HG02970 (cell line): ENCODE measurements around the gene PRDX1.
"Not testable (repeated sequence)": the region's sequence is repeated elsewhere in the genome, so short reads cannot be mapped to it uniquely, and the experiment has no call there.

Experiments used
- ATAC-seq: cut with Tn5 transposase; IDR thresholded peaks from one replicate; pipeline ENCODE4 v1.9.1; 2021; ENCODE audit warnings: mild to moderate bottlenecking, moderate library complexity, moderate number of reproducible peaks; ENCODE audit not compliant: unreplicated experiment, low FRiP score

Gene PRDX1

DNA sequence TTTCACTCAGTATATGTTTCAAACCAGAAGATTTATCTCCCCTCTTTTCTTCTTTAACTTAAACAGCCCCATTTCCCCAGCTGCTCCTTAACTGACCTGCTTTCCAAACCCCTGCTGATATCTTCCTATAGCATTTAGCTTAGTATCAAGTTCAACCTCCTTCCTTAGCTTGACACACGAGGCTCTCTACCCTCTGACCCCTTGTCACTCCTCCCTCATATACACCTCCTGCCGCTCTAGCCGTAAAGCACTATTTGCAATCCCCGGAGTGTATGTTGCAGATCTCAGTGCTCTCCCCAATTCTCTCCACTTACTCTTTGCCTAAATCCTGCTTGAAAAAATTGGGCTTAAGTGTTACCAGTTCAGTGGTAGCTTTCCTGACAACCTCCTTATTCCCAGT, 15.2 kb upstream of the PRDX1 start:
- ATAC-seq = no peak

DNA sequence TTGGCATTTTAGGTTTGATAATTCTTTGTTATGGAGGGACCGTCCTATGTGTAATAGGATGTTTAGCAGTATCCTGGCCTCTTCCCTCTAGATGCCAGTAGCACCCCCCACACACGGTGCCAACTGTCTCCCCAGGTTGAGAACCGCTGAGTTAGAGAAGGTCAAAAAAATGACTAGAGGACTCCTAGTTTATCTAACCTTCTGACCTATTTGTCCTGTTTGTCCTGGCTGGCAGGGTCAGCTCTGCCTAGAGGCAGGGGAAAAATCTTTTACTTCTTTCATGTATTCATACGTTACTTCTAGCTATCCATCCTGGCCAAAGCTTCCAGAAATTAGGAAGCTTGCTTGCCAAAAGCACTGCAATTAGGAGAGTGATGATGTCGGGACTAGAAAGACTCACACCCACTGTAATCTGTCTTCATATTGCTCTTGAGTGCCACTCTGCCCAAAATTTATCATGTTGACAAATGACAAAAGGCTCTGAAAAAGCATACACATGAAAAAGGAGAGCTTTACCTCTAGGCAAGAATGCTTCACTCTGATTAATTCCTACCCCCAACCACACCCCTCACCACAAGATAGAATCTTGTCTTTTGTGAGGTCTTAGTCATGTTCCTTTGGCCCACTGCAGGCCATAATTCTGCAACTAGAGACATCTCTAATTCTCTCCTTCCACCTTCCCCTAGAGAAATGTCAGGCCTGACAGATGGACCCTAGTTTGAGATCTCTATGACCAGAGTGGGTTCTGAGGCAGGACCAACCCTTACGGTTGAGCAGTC, 14.5 kb upstream of the PRDX1 start:
- no peak for ATAC-seq

DNA sequence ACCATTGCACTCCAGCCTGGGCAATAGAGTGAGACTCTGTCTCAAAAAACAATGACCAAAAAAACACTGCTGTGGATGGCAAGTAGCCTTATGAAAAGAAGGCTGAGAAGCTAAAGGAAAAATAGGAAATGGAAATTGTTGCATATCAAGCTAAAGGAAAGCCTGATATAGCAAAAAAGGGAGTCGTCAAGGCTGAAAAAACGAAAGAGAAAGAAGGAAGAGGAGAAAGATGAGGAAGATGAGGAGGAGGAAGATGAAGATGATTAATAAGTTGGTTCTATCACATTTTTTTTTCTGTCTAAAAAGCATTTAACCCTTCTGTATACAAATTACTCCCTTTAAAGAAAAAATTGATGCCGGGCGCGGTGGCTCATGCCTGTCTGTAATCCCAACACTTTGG, 10.2 kb upstream of the PRDX1 start:
- no peak for ATAC-seq

DNA sequence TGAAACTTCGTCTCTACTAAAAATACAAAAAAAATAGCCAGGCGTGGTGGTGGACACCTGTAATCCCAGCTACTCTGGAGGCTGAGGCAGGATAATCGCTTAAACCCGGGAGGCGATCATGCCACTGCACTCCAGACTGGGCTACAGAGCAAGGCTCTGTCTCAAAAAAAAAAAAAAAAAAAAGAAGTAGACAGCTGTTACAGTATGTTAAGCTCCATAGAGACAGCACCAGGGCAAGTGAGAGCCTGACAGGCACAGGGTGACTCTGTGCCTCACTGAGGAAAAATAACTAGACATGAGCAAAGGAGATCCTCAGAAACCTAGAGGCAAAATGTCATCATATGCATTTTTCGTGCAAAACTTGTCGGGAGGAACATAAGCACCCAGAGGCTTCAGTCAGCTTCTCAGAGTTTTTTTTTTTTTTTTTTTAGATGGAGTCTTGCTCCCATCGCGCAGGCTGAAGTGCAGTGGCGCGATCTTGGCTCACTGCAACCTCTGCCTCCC, 9.0 kb upstream of the PRDX1 start:
- ATAC-seq = no peak

DNA sequence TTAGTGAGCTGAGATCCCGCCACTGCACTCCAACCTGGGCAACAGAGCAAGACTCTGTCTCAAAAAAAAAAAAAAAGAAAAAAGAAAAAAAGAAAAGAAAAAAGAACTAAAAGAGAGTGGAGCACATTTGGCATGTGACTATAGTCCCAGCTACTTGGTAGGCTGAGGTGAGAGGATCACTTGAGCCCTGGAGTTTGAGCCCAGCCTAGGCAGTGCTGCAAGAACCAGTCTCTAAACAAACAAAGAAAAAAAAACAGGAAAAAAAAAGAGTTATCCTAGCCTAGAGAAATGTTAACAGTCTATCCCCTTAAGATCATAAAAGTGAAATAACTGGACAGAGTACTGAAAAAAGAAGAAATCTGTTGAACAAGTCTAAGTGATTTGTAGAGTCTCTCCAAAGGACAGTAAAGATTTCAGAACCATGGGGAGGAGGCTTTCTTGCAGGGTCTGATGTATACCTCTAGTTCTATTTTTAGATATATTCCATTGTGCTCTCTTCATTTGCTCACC, 4.5 kb upstream of the PRDX1 start:
- no peak for ATAC-seq

DNA sequence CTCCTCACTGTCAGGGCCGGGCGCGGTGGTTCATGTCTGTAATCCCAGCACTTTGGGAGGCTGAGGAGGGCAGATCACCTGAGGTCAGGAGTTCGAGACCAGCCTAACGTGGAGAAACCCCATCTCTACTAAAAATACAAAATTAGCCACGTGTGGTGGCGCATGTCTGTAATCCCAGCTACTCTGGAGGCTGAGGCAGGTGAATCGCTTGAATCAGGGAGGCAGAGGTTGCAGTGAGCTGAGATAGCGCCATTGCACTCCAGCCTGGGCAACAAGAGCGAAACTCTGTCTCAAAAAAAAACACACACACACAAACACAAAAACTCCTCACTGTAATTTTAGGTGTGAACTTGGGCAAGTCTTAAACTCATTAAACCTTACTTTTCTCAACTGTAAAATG, 2.3 kb upstream of the PRDX1 start:
- not testable (repeated sequence) for ATAC-seq

DNA sequence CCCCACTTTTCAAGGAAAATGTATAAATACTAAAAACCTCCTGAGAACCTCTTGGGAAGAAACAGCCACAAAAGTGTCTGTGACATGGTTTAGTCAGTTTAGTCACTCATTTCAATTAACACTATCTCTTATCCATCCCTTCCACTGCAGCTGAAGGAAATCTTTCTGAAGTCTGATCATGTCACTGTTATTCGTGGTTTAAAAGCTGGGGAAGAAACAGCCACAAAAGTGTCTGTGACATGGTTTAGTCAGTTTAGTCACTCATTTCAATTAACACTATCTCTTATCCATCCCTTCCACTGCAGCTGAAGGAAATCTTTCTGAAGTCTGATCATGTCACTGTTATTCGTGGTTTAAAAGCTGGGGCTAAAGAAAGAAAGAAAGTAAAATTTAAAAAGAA, 1.8 kb upstream of the PRDX1 start:
- ATAC-seq = not testable (repeated sequence)

DNA sequence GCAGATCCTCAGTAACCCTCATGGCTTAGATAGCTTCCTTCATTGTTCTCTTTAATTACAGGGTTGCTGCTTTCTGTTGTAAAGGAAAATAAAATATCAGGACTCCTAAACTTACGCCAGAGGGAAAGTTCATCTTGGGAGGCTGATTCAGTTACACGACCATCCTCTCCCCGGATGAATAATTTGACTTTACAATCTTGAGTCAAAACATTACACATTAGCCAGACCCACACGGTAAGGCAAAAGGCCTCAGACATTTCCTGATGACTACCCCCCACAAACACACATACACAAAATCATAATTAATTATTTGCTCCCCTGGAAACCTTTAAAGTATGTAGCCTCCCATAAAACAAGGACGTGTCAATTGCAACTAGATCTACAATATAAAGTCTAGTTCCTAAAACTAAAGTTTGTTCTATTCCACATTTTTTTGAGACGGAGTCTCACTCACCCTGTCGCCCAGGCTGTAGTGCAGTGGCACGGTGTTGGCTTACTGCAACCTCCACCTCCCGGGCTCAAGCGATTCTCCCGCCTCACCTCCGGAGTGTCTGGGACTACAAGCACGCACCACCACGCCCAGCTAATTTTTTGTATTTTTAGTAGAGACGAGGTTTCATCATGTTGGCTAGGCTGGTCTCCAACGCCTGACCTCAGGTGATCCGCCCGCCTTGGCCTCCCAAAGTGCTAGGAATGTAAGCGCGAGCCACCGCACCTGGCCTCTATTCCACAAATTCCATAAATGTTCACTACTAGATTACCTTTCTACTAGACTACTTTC, 830 bp upstream of the PRDX1 start:
- ATAC-seq = no peak

DNA sequence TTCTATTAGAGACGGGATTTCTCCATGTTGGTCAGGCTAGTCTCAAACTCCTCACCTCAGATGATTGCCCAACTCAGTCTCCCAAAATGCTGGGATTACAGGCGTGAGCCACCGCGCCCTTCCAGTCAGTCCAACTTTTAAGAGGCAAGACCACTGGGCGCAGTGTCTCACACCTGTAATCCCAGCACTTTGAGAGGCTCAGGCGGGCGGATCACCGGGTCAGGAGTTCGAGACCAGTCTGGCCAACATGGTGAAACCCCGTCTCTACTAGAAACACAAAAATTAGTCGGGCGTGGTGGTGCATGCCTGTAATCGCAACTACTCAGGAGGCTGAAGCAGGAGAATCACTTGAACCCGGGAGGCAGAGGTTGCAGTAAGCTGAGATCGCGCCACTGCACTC, 1.9 kb downstream of the PRDX1 start:
- ATAC-seq = not testable (repeated sequence)

DNA sequence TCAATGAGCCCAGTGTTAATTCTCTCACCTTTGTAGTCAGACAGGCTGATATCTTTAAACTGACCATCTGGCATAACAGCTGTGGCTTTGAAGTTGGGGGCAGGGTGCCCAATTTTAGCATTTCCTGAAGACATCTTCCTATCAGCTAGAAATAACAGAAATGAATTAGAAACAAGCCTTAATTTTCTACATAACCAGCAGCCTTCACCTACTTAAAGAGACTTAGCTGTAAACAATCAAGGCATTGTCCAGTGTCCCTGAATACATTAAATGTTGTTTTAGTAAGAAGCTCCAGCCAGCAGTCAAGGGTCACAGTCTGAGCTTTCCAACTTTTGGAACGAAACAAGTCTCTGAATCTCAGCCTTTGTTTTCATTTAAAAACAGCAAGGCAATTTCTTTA, 2.8 kb downstream of the PRDX1 start:
- no peak for ATAC-seq

DNA sequence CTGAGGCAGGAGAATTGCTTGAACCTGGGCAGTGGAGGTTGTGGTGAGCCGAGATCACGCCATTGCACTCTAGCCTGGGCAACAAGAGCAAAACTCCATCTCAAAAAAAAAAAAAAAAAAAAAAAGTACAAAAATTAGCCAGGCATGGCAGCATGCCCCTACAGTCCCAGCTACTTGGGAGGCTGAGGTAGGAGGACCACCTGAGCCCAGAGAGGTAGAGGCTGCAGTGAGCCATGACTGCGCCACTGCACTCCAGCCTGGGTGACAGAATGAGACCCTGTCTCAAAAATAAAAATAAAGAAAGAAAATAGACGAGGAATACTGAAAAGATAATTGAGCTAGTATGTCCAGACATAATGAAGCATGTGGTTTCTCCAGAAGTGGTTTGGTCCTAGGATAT, 3.3 kb downstream of the PRDX1 start:
- not testable (repeated sequence) for ATAC-seq

DNA sequence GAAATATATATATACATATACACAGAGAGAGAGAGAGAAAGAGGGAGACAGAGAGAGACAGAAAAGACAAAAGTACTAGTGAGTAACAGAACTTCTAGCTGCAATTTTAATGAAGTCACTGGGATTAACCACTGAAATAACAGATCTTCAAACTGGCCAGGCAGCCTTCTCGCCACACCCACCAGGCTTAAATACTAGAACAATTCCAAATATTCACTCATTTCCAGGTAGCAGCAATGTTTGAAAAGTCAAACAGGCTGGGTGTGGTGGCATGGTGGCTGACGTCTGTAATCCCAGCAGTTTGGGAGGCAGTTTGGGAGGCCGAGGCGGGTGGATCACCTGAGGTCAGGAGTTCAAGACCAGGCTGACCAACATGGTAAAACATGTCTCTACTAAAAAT, 5.2 kb downstream of the PRDX1 start:
- no peak for ATAC-seq

DNA sequence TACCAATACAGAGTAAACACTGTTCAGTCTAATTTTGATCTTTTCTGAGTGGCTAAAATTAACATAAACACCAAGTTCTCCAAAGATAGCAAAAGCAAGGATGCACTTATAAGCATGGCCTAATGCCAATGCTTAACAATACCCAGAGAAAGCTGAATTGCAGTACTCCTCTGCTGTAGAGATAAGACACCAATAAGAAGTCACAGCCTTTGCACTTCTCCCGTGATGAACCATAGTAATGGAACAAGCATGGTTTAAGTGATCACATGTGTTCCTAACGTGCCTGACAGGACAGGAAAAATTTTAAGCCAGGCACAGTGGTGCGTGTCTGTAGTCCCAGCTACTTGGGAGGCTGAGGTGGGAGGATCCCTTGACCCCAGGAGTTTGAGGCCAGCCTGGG, 5.6 kb downstream of the PRDX1 start:
- ATAC-seq = no peak

DNA sequence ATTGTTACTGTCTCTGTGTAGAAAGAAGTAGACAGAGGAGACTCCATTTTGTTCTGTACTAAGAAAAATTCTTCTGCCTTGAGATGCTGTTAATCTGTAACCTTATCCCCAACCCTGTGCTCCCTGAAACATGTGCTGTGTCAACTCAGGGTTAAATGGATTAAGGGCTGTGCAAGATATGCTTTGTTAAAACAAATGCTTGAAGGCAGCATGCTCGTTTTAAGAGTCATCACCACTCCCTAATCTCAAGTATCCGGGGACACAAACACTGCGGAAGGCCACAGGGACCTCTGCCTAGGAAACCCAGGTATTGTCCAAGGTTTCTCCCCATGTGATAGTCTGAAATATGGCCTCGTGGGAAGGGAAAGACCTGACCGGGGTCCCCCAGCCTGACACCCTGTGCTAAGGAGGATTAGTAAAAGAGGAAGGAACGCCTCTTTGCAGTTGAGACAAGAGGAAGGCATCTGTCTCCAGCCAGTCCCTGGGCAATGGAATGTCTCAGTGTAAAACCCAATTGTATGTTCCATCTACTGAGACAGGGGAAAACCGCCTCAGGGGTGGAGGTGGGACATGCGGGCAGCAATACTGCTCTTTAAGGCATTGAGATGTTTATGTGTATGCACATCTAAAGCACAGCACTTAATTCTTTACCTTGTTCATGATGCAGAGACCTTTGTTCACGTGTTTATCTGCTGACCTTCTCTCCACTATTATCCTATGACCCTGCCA, 8.0 kb downstream of the PRDX1 start:
- not testable (repeated sequence) for ATAC-seq

DNA sequence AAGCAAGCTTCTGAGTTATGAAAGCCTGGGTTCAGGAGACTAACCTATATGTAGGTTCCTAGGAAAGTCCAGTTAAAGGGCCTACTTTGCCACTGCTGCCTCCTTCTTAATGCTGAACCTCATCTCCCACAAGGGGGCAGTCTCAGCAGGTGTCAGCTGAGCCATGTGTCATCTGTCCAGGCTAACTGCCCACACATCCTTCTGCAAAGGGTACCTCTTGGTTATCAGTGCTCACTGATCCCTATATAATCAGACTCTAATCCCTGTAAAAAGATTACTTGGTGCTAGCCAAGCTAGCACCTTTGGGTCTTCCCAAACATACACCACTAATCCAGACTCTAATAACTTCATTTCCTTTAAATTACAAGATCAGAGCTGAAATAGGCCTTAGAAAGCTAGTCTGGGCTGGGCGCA, 9.0 kb downstream of the PRDX1 start:
- ATAC-seq = no peak

DNA sequence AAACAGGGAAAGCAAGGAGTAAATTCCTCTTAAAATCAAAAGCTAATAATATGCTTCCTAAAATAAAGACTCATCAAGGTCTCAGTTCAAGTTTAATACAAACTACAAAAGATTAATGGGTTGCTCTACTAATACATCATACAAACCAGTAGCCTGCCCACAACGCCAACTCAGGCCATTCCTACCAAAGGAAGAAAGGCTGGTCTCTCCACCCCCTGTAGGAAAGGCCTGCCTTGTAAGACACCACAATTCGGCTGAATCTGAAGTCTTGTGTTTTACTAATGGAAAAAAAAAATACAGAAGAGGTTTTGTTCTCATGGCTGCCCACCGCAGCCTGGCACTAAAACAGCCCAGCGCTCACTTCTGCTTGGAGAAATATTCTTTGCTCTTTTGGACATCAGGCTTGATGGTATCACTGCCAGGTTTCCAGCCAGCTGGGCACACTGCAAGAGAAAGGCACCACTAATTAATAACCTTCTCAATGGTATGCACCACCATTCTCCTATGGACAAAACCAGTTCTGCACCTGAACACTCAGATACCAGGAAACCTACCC, 10.6 kb downstream of the PRDX1 start:
- ATAC-seq = no peak

DNA sequence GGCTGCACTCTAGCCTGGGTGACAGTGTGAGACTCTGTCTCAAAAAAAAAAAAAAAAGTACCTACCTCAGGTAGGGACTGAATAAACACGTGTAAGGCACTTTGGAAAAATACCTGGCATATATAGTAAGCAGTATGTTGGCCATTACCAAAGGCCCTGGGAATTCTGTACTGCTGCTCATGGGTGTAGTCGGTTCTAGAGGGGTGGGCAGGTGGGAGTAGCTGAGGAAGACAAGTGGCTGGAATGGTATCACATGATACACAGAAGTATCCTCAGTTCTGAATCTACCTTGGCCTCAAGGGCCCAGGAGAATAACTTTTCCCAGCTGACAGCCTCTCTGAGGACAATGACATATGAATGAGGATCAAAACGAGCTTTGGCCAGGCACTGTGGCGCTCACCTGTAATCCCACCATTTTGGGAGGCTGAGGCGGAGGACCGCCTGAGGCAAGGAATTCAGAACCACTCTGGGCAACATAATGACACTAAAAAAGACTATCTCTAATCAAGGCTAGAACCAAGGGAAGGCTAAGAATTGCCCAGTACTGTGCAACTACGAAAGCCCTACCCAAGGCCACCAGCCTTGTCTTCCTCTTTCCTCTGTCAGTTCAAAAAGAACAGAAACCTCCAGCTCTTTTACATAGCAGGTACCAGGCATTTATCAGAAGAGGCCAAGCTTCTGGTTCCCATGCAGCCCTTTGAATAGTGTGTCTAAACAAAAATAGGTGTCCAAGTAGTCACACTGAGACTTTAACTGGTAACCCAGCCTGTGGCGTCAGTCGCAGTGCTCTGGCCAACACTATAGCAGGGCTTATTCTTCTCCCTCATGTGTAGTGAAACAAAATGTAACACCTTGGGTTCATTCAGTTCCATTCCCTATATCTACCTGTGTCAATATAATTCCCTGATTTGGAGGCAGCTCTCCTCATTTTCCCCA, 11.4 kb downstream of the PRDX1 start:
- ATAC-seq = no peak

DNA sequence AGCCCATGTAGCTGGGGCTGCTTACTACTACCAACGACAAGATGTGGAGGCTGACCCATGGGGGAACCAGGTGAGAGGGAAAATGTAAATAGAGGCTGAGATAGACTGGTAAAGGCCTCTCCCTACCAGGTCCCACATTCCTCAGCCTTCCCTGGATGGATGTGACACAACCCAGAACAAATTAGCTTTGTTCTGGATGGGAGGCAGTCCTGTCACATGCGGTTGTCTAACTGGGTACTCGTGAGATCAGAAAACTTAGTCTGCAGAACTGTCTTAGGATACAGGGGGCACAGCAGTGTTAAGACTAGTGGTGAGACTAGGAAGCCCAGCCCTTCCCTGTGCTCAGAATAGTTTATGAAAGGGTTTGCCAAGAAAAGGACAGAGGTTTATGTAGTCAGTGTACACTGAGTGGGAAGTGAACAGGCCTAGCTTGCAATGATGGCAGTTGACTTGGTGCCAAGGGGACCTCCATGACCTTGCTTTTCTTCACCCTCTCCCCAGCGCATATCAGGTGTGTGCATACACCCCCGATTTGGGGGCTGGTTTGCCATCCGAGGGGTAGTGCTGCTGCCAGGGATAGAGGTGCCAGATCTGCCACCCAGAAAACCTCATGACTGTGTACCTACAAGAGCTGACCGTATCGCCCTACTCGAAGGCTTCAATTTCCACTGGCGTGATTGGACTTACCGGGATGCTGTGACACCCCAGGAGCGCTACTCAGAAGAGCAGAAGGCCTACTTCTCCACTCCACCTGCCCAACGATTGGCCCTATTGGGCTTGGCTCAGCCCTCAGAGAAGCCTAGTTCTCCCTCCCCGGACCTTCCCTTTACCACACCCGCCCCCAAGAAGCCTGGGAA, 13.2 kb downstream of the PRDX1 start:
- no peak for ATAC-seq

DNA sequence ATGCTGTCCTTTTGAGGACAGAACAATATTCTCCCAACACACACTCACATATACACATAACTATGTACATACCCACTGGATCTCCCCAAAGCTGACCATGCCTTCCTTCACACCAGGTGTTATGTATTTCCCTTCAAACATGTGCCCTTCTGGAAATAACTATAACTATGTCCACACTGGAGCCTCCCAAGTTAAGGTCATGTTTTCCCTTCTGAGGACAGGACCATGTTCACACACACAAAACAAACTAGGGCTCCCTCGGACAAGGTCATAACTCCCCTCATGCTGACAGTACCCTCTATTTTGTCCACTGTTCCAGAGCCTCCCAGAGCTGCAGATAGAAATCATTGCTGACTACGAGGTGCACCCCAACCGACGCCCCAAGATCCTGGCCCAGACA, 13.8 kb downstream of the PRDX1 start:
- no peak for ATAC-seq
